Mesenchymal stem cell (in vitro differentiated cells and primary cell): Measurements from ENCODE around the gene CDC7.

Source experiments
- DNase-seq: peaks from one replicate; pipeline ENCODE4 v3.0.0-alpha.2; 2013
- H2AFZ ChIP-seq: one replicate; pipeline ENCODE4 v1.6.1; 2013; ENCODE audit warnings: low read depth, mild to moderate bottlenecking, control low read depth, inconsistent platforms, low read length, moderate library complexity
- H2AK5ac ChIP-seq: 2 replicates; pipeline ENCODE4 v1.6.1; 2013; ENCODE audit warnings: low read length, moderate library complexity, mild to moderate bottlenecking, inconsistent platforms; ENCODE audit not compliant: severe bottlenecking
- H2BK120ac ChIP-seq: one replicate; pipeline ENCODE4 v1.6.1; 2013; ENCODE audit warnings: low read depth, mild to moderate bottlenecking, inconsistent platforms, low read length, moderate library complexity
- H2BK12ac ChIP-seq, 2 experiments: one replicate each; pipeline ENCODE4 v1.6.1; 2013; ENCODE audit warnings: inconsistent platforms in 2 of 2, low read length in 2 of 2, mild to moderate bottlenecking in 2 of 2, moderate library complexity in 2 of 2, control low read depth in 1 of 2
- H2BK15ac ChIP-seq: one replicate; pipeline ENCODE4 v1.6.1; 2013; ENCODE audit warnings: mild to moderate bottlenecking, low read depth, inconsistent platforms; ENCODE audit not compliant: poor library complexity, severe bottlenecking
- H2BK5ac ChIP-seq: 2 replicates; pipeline ENCODE4 v1.6.1; 2013; ENCODE audit warnings: low read depth, mild to moderate bottlenecking, low read length, control low read depth, inconsistent platforms; ENCODE audit not compliant: poor library complexity, severe bottlenecking
- H3K14ac ChIP-seq, 2 experiments: one replicate each; pipeline ENCODE4 v1.6.1; 2013; ENCODE audit warnings: inconsistent platforms in 2 of 2, low read length in 2 of 2, control low read depth in 1 of 2, mild to moderate bottlenecking in 1 of 2, moderate library complexity in 1 of 2
- H3K18ac ChIP-seq, 2 experiments: one replicate each; pipeline ENCODE4 v1.6.1; 2013; ENCODE audit warnings: inconsistent platforms in 2 of 2, low read length in 2 of 2, control low read depth in 1 of 2, low read depth in 1 of 2, mild to moderate bottlenecking in 1 of 2
- H3K23ac ChIP-seq, 2 experiments: one replicate each; pipeline ENCODE4 v1.6.1; 2013; ENCODE audit warnings: inconsistent platforms in 2 of 2, low read length in 2 of 2, mild to moderate bottlenecking in 2 of 2, moderate library complexity in 2 of 2, control low read depth in 1 of 2
- H3K27ac ChIP-seq: 2 replicates; pipeline ENCODE4 v1.5.1; 2013; ENCODE audit warnings: mild to moderate bottlenecking, moderate library complexity, low read length, control low read depth, inconsistent platforms; ENCODE audit not compliant: poor library complexity, severe bottlenecking
- H3K27me3 ChIP-seq, 2 experiments: 2 replicates each; pipeline versions ENCODE4 v1.6.1 to v1.7.0; 2013; ENCODE audit warnings: low read length in 2 of 2, mild to moderate bottlenecking in 2 of 2, moderate library complexity in 2 of 2, control low read depth in 1 of 2, inconsistent platforms in 1 of 2; ENCODE audit not compliant: control insufficient read depth in 1 of 2, insufficient read depth in 1 of 2
- H3K36me3 ChIP-seq, 2 experiments: 2 replicates each; pipeline versions ENCODE4 v1.6.1 to v1.7.0; 2013; ENCODE audit warnings: low read length in 2 of 2, control low read depth in 1 of 2, inconsistent platforms in 1 of 2, low read depth in 1 of 2, mild to moderate bottlenecking in 1 of 2; ENCODE audit not compliant: insufficient read depth in 2 of 2, control insufficient read depth in 1 of 2
- H3K4ac ChIP-seq, 2 experiments: one replicate each; pipeline ENCODE4 v1.6.1; 2013; ENCODE audit warnings: inconsistent platforms in 2 of 2, low read length in 2 of 2, mild to moderate bottlenecking in 2 of 2, moderate library complexity in 2 of 2, control low read depth in 1 of 2, low read depth in 1 of 2
- H3K4me1 ChIP-seq: 2 replicates; pipeline ENCODE4 v1.6.1; 2013; ENCODE audit warnings: low read depth, low read length, control low read depth; ENCODE audit not compliant: control insufficient read depth, insufficient read depth
- H3K4me2 ChIP-seq: 2 replicates; pipeline ENCODE4 v1.6.1; 2013; ENCODE audit warnings: low read length, mild to moderate bottlenecking, inconsistent platforms; ENCODE audit not compliant: poor library complexity, severe bottlenecking
- H3K4me3 ChIP-seq, 2 experiments: 2 replicates each; pipeline versions ENCODE4 v1.5.1 to v1.7.0; 2013; ENCODE audit warnings: low read length in 2 of 2, mild to moderate bottlenecking in 2 of 2, control low read depth in 1 of 2, low read depth in 1 of 2; ENCODE audit not compliant: insufficient read depth in 1 of 2
- H3K79me1 ChIP-seq: replicated peaks from 2 replicates; pipeline ENCODE4 v1.6.1; 2013; ENCODE audit warnings: mild to moderate bottlenecking, control low read depth, low read length, inconsistent platforms; ENCODE audit not compliant: poor library complexity, severe bottlenecking
- H3K9ac ChIP-seq: 2 replicates; pipeline ENCODE4 v1.7.0; 2013; ENCODE audit warnings: mild to moderate bottlenecking, low read length, moderate library complexity
- H3K9me3 ChIP-seq: 2 replicates; pipeline ENCODE4 v1.7.0; 2013; ENCODE audit warnings: mild to moderate bottlenecking, low read length; ENCODE audit not compliant: control insufficient read depth
- H4K8ac ChIP-seq: one replicate; pipeline ENCODE4 v1.6.1; 2013; ENCODE audit warnings: inconsistent platforms, mild to moderate bottlenecking, low read length, moderate library complexity
- H4K91ac ChIP-seq: one replicate; pipeline ENCODE4 v1.6.1; 2013; ENCODE audit warnings: mild to moderate bottlenecking, low read length, inconsistent platforms
- WGBS: methylation state at CpG from one replicate; pipeline ENCODE4 v1.1.7; 2013; ENCODE audit warnings: mixed read lengths; 5-methylcytosine and 5-hydroxymethylcytosine counted together

Gene CDC7

DNA sequence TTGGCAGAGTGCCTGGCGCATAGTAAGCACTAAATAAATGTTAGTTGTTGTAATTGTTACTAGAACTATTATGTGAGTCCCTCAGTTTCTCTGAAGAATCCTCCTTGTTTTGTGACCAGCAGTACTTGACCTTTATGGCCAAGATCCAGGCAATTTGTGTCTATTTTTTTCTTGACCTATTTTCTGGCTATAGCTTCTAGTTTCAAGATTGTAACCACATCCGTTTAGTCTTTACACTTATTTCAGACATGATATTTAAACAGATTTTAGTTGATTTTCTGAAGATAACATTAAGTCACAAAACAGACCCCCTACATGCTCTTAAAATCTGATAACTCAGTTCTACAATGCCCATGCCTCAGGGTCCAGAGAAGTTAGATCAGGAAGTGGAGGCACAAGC lies 50.3 kb downstream of the CDC7 start:
- Histone ChIP-seq H3K27ac (no peak overlapping the region), H3K23ac (no peak overlapping the region), H3K9ac (no peak overlapping the region), H4K91ac (no peak overlapping the region), H2BK120ac (no peak overlapping the region), H3K14ac (no peak overlapping the region), H2BK5ac (no peak overlapping the region), H3K4me2 (no peak overlapping the region), H3K4ac (no peak overlapping the region), H4K8ac (no peak overlapping the region), H3K4me3 (no peak overlapping the region), H2AK5ac (no peak overlapping the region), H3K9me3 (no peaks in the 10 kb centered on the region), H2BK12ac (no peak overlapping the region), H2AFZ (no peak overlapping the region), H3K27me3 (no peaks in the 10 kb centered on the region), H3K36me3 (peaks cover 0 to 19% of the 10 kb centered on the region in 2 experiments), H3K18ac (no peak overlapping the region), H3K79me1 (no peaks in the 10 kb centered on the region), H2BK15ac (no peak overlapping the region), H3K4me1 (peaks cover 3% of the 10 kb centered on the region)
- 100% methylated on average over 1 of the region's 2 CpGs for WGBS
- no peak for DNase-seq

DNA sequence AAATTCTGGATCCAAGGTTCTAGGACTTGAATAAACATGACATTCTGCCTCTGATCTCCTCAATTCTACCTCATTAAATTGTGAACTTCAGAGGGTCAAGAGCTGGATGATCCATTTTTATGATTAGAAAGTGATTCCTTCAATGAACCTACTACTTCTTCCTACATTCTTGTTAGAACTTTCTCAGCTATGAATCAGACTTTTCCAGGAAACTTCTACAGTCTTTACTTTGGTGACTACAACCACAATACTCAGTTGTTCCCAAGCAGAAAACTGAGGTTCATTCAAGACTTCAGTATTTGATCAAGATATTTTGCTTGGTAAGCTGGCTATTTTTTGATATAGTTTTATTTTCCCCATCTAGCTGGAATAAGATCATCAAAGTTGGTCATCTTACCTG lies 51.4 kb downstream of the CDC7 start:
- Histone ChIP-seq H3K14ac (no peak overlapping the region), H2AK5ac (no peak overlapping the region), H3K4me2 (no peak overlapping the region), H2AFZ (no peak overlapping the region), H4K91ac (no peak overlapping the region), H3K27ac (no peak overlapping the region), H3K18ac (no peak overlapping the region), H3K23ac (no peak overlapping the region), H3K4me3 (no peak overlapping the region), H3K9me3 (no peaks in the 10 kb centered on the region), H3K27me3 (no peaks in the 10 kb centered on the region), H3K4me1 (peaks cover 7% of the 10 kb centered on the region), H2BK5ac (no peak overlapping the region), H4K8ac (no peak overlapping the region), H2BK120ac (no peak overlapping the region), H3K4ac (no peak overlapping the region), H2BK12ac (no peak overlapping the region), H3K79me1 (no peaks in the 10 kb centered on the region), H2BK15ac (no peak overlapping the region), H3K9ac (peak overlapping the region; percentile 71), H3K36me3 (peaks cover 0 to 15% of the 10 kb centered on the region in 2 experiments)
- peak; percentile 14 for DNase-seq

DNA sequence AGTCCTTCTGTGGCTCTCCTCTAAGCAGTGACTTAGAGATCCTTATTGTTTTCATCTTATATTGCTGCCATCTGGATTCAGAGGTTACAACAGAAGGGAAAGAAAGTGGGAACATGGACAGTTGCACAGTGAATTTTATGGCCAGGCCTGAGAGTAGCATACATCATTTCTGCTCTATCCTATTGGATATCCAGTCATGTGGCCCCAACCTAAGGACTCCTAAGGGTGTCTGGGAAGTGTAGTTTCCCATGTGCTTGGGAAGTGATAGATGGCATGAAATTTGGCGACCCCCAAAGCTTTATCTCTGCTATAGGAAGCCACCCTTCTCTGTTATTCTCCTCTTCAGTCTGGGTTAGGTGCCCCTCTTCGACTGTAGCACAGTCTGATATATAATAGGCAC lies 51.9 kb downstream of the CDC7 start:
- no peaks in the 10 kb centered on the region for H3K27me3 ChIP-seq
- H2BK5ac ChIP-seq = no peak overlapping the region
- peak overlapping the region in 1 of 2 experiments; percentile 18 for H2BK12ac ChIP-seq
- DNase-seq = no peak
- no peak overlapping the region for H2AK5ac ChIP-seq
- H2BK120ac ChIP-seq = no peak overlapping the region
- no peak overlapping the region for H4K8ac ChIP-seq
- H2BK15ac ChIP-seq = no peak overlapping the region
- H3K18ac ChIP-seq = peak overlapping the region in 1 of 2 experiments; percentile 44
- H3K23ac ChIP-seq = no peak overlapping the region
- no peaks in the 10 kb centered on the region for H3K9me3 ChIP-seq
- H3K79me1 ChIP-seq = no peaks in the 10 kb centered on the region
- no peak overlapping the region for H3K4ac ChIP-seq
- H4K91ac ChIP-seq = no peak overlapping the region
- peaks cover 0 to 20% of the 10 kb centered on the region in 2 experiments for H3K36me3 ChIP-seq
- H3K4me3 ChIP-seq = no peak overlapping the region
- H3K9ac ChIP-seq = peak overlapping the region; percentile 71
- no peak overlapping the region for H2AFZ ChIP-seq
- H3K4me2 ChIP-seq = no peak overlapping the region
- no peak overlapping the region for H3K14ac ChIP-seq
- no CpG with 5 or more reads among the region's 2 CpGs for WGBS
- peaks cover 10% of the 10 kb centered on the region for H3K4me1 ChIP-seq
- no peak overlapping the region for H3K27ac ChIP-seq

DNA sequence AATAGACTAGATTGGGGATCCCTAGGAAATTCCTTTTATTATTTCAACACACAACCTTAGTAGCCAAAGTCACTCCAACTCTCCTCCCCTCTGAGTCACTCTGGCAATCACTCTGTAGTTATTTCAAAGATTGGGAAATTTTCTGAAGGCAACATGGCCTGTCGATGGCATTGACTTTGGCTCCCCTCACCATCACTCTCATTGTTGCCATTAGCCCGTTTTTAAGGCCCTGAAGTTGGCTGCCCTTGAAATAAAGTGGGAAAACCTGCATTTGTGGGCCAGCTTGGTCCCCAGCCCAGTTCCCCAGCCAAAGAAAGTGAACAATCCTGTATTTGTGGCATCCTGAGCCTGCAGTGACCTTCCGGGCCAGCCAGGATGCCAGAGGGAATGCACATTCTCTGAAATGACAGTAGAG lies 52.5 kb downstream of the CDC7 start:
- H3K9me3 ChIP-seq = no peaks in the 10 kb centered on the region
- peak overlapping the region in 1 of 2 experiments; percentile 45 for H3K4ac ChIP-seq
- H3K27me3 ChIP-seq = no peaks in the 10 kb centered on the region
- no peak overlapping the region for H3K4me3 ChIP-seq
- peak overlapping the region; percentile 71 for H3K9ac ChIP-seq
- no peak overlapping the region for H3K23ac ChIP-seq
- WGBS = 92% methylated on average over 3 of the region's 3 CpGs
- H2BK5ac ChIP-seq = no peak overlapping the region
- H2BK15ac ChIP-seq = no peak overlapping the region
- H4K91ac ChIP-seq = peak overlapping the region; percentile 83
- peak overlapping the region in 1 of 2 experiments; percentile 65 for H2BK12ac ChIP-seq
- H3K4me2 ChIP-seq = no peak overlapping the region
- H2BK120ac ChIP-seq = no peak overlapping the region
- peaks cover 0 to 23% of the 10 kb centered on the region in 2 experiments for H3K36me3 ChIP-seq
- H3K27ac ChIP-seq = no peak overlapping the region
- no peak overlapping the region for H4K8ac ChIP-seq
- peak; percentile 71 for DNase-seq
- H3K18ac ChIP-seq = peak overlapping the region in 1 of 2 experiments; percentile 80
- H2AFZ ChIP-seq = no peak overlapping the region
- H3K14ac ChIP-seq = no peak overlapping the region
- no peak overlapping the region for H2AK5ac ChIP-seq
- peaks cover 10% of the 10 kb centered on the region for H3K4me1 ChIP-seq
- no peaks in the 10 kb centered on the region for H3K79me1 ChIP-seq
